Activated CD8-positive, alpha-beta memory T cell treated with anti-CD3 and anti-CD28 coated beads for 48 hours (primary cell): ENCODE measurements around the gene RPRD2.

ENCODE experiments used
- DNase-seq, 3 experiments: peaks; one replicate each; pipeline ENCODE4 v3.0.0-alpha.2; 2020; ENCODE audit warnings: low read depth in 2 of 3, low spot score in 2 of 3

The RPRD2 gene

GRCh38 chr1:150512846-150513245 is 148.9 kb downstream of the RPRD2 start:
- no peak for DNase-seq

- no peak for DNase-seq
These were observed 149.4 kb downstream of the RPRD2 start for GRCh38 chr1:150513351-150513791.

- no peak for DNase-seq
These were observed 150.3 kb downstream of the RPRD2 start for GRCh38 chr1:150514260-150514659.

GRCh38 chr1:150514913-150515327 is 151.0 kb downstream of the RPRD2 start:
- DNase-seq = no peak

- DNase-seq = peak; percentile 81 to 88 (median 86)
These were observed 151.5 kb downstream of the RPRD2 start, which contains the start of gene FALEC for GRCh38 chr1:150515328-150516049. Gene FALEC (plus strand): TSS chr1:150515752.

- no peak for DNase-seq
These were observed 152.2 kb downstream of the RPRD2 start for GRCh38 chr1:150516050-150516591.

- DNase-seq = no peak
These were observed 152.7 kb downstream of the RPRD2 start for GRCh38 chr1:150516616-150517015.

GRCh38 chr1:150521196-150521968 is 157.4 kb downstream of the RPRD2 start:
- no peak for DNase-seq

GRCh38 chr1:150525348-150525747 is 161.4 kb downstream of the RPRD2 start:
- no peak for DNase-seq
